Activated naive CD8-positive, alpha-beta T cell treated with anti-CD3 and anti-CD28 coated beads, Interleukin-2, amount 50 U/mL, for 24 hours (primary cell): ENCODE measurements around the gene WDR20.

ENCODE experiments used
- ATAC-seq: fragments of 150-1000 bp; cut with Tn5 transposase; one replicate; pipeline ENCODE4 v1.10.0; 2021
- DNase-seq: peaks from one replicate; pipeline ENCODE4 v3.0.0; 2021
- H3K27ac Mint-ChIP-seq: one replicate; pipeline ENCODE4 v1.8.0; 2021; ENCODE audit warnings: mild to moderate bottlenecking, mixed read lengths
- H3K27me3 Mint-ChIP-seq: one replicate; pipeline ENCODE4 v1.8.0; 2021; ENCODE audit warnings: mixed read lengths
- H3K36me3 Mint-ChIP-seq: one replicate; pipeline ENCODE4 v1.8.0; 2021; ENCODE audit warnings: low read depth, mixed read lengths
- H3K4me1 Mint-ChIP-seq: one replicate; pipeline ENCODE4 v1.8.0; 2021; ENCODE audit warnings: mixed read lengths
- H3K4me3 Mint-ChIP-seq: one replicate; pipeline ENCODE4 v1.8.0; 2021; ENCODE audit warnings: mild to moderate bottlenecking, moderate library complexity, mixed read lengths
- H3K9me3 Mint-ChIP-seq: one replicate; pipeline ENCODE4 v1.8.0; 2021; ENCODE audit warnings: mixed read lengths

WDR20 gene

DNA sequence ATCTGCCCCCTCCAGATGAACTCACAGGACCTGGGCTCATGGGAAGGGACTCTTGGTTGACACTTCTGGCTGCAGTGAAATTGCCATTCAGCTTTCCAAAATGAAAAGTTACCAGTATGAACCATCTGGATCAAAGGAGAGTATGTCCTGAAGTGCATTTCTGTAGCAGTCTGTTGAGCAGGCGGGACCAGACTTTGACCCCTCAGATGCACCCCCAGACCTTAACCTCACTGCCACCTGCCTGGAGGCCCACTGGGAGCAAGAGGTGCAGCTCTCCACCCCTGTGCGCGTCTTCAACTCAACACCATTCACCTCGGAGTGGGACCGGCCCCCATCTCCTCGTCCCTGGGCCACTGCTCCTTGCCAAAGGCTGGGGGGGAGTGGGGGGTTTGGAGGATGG, 110.3 kb downstream of the WDR20 start:
- Mint-ChIP-seq H3K4me3 (no peak overlapping the region), H3K27ac (no peak overlapping the region), H3K4me1 (no peaks in the 10 kb centered on the region), H3K27me3 (no peaks in the 10 kb centered on the region), H3K9me3 (no peaks in the 10 kb centered on the region), H3K36me3 (no peaks in the 10 kb centered on the region)
- no peak for ATAC-seq
- no peak for DNase-seq

DNA sequence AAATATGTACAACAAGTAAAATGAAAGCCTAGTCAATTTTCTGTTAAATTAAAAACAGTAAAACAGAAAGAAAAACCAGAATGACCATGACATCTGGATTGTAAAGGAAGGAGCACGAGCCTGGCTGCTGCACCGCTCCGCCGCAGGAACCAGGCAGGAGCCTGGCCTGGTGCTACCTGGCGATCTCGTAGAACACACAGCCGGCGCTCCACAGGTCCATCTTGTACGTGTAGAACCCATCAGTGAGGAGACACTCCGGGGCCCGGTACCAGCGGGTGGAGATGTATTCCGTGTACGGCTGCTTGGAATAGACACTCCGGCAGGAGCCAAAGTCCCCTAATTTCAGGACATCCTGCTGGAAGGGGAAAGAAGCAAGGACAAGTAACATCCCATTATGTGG, 110.9 kb downstream of the WDR20 start:
- no peak for ATAC-seq
- H3K4me3 Mint-ChIP-seq: no peak overlapping the region
- no peak overlapping the region for H3K27ac Mint-ChIP-seq
- no peaks in the 10 kb centered on the region for H3K9me3 Mint-ChIP-seq
- no peaks in the 10 kb centered on the region for H3K27me3 Mint-ChIP-seq
- DNase-seq: no peak
- H3K36me3 Mint-ChIP-seq: no peaks in the 10 kb centered on the region
- no peaks in the 10 kb centered on the region for H3K4me1 Mint-ChIP-seq

DNA sequence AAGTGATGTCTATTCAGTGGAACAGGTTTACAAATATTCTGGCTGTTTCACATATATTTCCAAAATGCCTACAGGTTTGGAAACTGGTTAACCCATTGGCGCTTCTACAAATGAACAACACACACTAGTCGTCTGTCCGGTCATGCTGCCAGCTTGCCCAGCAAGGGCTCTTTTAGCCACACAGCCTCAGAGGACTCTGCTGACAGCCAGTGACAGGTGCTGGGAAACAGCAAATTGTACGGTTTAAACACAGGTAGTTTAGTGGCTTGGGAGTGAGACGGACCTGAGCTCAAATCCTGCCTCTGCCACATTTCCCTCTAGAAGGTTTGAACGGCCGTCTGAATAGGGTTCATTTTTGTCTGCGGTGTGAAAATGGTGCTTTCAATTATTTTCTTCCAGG, 111.5 kb downstream of the WDR20 start:
- Mint-ChIP-seq H3K9me3 (no peaks in the 10 kb centered on the region), H3K4me1 (no peaks in the 10 kb centered on the region)

DNA sequence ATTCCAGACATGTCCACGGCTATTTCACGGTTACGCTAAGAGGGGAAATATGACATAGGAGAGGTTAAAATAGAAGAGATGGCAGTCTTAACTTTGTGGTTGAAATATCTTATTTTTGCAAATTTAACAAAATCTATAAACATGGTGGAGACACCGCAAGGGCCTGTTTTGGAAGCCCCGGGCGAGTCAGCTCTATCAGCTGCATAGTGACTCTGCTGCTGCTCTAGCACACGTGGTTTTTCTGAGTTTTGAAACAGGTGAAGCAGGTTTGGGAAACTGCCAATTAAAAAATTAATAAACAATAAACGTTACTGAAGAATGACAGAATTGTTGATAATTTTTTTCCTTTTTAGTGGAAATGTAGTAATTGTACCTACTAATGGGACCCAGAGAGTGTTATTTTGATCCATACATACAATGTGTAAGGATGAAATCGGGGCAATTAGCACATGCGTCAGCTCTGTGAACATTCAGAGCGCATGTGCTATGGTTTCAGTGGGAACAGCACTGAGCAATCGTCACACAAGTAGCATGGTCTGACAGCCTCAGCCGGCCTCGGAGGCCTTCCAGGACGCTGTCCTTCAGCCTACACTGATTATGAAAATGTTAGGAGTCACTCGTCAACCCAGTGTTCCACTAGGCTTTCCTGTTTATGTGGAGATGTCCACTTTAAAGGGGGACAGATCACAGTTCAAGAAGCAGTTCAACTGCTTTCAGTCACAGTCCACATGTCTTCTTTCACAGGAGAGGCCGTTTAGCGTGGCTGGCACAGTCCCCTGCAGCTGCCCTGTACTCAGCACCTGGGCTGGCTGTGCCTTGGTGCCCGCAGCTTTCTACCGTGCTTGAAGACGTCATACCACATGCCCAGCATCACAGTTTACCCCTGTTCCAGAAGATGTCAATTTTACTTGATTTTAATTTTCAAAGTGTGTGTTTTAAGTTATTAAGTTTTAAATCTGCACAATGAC, 113.4 kb downstream of the WDR20 start:
- no peak overlapping the region for H3K27ac Mint-ChIP-seq
- no peaks in the 10 kb centered on the region for H3K27me3 Mint-ChIP-seq
- no peaks in the 10 kb centered on the region for H3K36me3 Mint-ChIP-seq
- H3K4me1 Mint-ChIP-seq: no peaks in the 10 kb centered on the region
- no peak overlapping the region for H3K4me3 Mint-ChIP-seq
- ATAC-seq (no peak), DNase-seq (no peak)
- H3K9me3 Mint-ChIP-seq: no peaks in the 10 kb centered on the region

More for the DNA sequence above, 111.5 kb downstream of the WDR20 start:
- no peak overlapping the region for H3K27ac Mint-ChIP-seq
- ATAC-seq: no peak
- no peaks in the 10 kb centered on the region for H3K36me3 Mint-ChIP-seq
- no peaks in the 10 kb centered on the region for H3K27me3 Mint-ChIP-seq
- H3K4me3 Mint-ChIP-seq: no peak overlapping the region
- DNase-seq: no peak

DNA sequence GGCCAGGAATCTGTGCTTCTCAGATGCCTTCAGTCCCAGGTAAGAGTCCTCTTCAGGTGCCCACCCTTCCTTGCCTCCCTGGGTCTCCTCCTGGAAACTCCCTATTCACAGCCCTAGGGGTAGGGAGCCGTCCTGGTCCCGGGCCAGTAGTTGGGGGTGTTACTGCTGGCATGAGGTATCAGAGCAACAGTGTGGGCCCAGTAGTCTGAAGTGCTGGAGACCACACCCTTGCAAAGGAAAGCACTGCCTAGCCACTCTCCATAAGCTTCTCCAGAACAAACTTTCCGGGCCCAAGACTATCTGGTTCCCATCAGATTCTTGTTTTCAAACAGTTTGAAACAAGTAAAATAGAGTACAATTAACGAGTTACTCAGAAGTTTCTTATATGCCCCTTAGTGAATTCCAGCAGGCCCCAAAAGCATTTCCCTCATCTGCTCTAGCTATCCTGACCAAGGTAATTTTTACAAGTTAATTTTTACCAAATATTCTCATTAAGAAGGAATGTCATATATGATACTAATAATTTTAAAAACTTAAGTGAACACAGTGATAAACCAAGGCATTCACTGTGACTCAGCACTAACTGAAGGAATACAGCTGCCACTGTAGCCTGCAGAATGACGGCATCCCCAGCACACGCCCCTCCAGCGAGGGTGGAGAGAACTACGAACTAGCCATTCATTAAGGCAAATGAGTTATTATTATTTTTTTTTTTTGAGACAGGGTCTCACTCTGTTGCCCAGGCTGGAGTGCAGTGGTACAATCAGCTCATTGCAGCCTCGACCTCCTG, 115.9 kb downstream of the WDR20 start:
- Mint-ChIP-seq H3K9me3 (no peaks in the 10 kb centered on the region), H3K4me3 (no peak overlapping the region), H3K4me1 (no peaks in the 10 kb centered on the region), H3K36me3 (no peaks in the 10 kb centered on the region), H3K27me3 (no peaks in the 10 kb centered on the region), H3K27ac (no peak overlapping the region)
- no peak for ATAC-seq
- DNase-seq: no peak

DNA sequence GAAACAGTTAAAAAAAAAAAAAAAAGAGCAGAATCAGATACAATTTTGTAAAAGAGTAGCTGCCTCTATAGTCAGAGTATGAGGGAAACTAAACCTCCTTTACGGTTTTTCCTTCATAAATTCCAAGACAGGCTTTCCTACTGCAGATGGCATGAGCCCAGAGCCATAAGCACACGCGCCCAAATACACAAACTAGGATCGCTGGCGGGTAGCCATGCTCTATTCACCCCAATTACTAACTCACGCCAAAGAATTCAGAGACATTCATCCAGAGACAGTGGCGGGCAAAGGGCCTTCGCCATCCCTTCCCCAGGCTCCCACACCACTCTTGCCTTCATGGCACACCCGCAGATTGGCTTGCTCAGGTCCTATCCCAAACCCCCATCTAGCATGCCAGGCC, 117.0 kb downstream of the WDR20 start:
- Mint-ChIP-seq H3K4me3 (no peak overlapping the region), H3K27ac (no peak overlapping the region), H3K9me3 (no peaks in the 10 kb centered on the region), H3K4me1 (no peaks in the 10 kb centered on the region), H3K36me3 (no peaks in the 10 kb centered on the region), H3K27me3 (no peaks in the 10 kb centered on the region)
- ATAC-seq (no peak), DNase-seq (no peak)

DNA sequence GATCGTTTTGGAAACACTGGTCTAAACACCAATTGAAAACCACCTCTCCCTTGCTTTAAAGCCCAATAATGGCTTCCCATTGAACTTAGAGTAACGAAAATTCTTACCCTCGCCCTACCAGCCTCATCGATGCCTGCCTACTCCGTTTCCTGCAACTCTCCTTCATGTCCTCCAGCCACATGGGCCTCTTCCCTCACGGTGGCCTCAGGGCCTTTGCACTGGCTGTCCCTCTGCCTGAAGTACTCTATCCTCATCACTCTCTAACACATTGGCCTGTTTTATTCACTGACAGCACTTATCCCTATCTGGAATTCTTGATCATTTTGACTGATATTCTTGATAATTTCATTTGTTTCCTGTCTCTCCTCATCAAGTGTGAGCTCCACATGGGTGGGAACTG, 118.4 kb downstream of the WDR20 start:
- no peaks in the 10 kb centered on the region for H3K4me1 Mint-ChIP-seq

More for the DNA sequence above, 118.4 kb downstream of the WDR20 start:
- Mint-ChIP-seq H3K27me3 (no peaks in the 10 kb centered on the region), H3K9me3 (no peaks in the 10 kb centered on the region), H3K36me3 (no peaks in the 10 kb centered on the region), H3K4me3 (no peak overlapping the region), H3K27ac (no peak overlapping the region)
- DNase-seq: no peak
- ATAC-seq: no peak
